M059J (cell line): ENCODE data around the gene SPINK9. TPM values are rescaled to one million over a fixed set of nuclear protein-coding genes. Genes with fewer than 3 reads are reported as not detected.

Experiments used
- DNase-seq: peaks from one replicate; pipeline ENCODE4 v3.0.0-alpha.2; 2012; ENCODE audit warnings: low read depth
- total RNA-seq: library from RNA; depleted of rRNA; stranded (reverse); fragments of >200 nt; shearing (Covaris generic); gene quantifications from 2 replicates; pipeline ENCODE4 v1.2.3, GENCODE V29; 2014; rRNA removed

Gene SPINK9
- total RNA-seq, 1 experiment from 2014 or later: not detected

DNA sequence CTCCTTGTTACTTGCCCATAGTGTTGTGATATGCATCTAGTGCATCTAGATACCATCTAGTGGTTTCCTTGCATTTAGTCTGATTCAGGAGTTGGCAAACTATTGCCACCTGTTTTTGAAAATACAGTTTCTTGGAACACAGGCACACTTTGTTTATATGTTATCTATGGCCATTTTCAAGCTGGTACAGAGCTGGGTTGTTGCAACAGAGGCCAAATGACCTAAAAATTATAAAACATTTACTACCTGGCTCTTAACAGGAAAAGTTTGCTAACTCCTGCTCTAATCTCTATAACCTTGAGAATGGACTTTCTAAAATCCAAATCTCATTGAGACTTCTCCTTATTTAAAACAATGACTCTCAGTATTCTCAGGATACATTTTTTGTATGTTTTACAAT, 29.0 kb downstream of the SPINK9 start:
- DNase-seq: no peak

GRCh38 chr5:148368299-148368698, 32.9 kb downstream of the SPINK9 start:
- DNase-seq: no peak

DNA sequence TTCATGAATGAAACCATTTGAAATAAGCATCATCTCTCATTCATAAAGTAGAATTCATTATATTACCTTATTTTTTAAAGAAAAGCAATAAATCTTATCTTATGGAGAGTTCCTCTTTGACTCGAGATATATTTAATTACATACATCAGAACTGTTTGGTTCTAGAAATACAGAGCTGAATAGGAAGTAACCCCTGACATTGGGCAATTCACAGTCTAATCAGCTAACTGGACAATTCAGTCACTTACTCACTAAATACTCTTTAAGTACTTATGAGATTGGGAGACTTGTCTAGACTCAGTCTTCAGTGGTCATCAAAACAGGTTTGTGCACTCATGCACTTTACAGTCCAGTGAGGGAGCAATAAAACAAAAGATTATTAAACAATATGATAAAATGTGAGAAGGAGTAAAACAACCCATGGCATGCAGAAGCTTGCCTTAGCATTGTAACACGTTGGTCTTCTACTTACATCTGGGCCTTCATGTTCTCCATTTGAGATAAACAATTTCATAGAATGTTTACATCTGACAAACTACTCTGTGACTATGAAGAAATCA, 36.9 kb downstream of the SPINK9 start:
- DNase-seq: no peak

DNA sequence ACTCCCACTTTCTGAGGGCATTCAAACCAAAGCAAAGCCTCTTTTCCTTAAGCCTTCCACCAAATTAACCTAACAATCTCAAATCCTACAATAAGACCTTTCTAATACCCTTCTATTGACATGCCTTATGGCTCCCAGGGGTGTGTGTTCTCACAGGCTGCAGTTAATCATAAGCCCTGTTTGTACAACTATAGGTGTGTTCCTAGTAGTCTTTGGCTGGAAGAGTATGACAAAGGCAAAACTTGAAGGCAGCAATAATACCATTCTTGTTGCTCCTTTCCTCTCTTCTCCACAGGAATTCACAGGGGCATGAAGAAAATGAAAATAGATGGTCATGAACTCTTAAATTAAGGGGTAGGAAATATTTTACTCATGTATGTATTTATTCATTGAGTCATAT, 37.5 kb downstream of the SPINK9 start:
- no peak for DNase-seq

GRCh38 chr5:148374690-148375360, 39.5 kb downstream of the SPINK9 start:
- DNase-seq: peak; percentile 46

GRCh38 chr5:148376198-148376597, 40.8 kb downstream of the SPINK9 start:
- DNase-seq: no peak

DNA sequence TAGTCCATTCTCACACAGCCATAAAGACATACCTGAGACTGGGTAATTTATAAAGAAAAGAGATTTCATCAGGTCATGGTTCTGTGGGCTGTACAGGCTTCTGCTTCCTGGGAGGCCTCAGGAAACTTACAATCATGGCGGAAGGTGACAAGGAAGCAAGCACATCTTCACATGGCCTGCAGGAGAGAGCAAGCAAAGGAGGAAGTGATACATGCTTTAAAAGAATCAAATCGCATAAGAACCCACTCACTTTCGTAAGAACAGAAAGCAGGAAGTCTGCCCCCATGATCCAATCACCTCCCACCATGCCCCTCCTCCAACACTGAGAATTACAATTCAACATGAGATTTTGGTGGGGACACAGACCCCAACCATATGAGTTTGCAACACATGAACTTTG, 43.3 kb downstream of the SPINK9 start:
- DNase-seq: no peak

DNA sequence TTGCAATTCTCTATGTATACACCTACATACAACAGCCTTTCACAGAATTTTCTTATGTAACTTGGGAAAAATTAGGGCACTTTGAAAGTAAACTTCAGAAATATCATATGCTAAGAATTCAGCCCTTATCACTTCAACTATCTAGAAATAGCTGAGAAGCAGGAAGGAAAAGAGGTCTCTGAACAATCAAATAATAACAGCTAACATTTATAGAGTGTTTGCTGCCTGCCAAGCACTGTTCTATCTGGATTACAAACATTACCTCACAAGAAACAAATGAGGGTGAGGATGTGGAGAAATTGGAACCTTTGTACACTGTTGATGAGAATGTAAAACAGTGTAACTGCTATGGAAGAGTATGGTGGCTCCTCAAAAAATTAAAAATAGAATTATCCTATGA, 44.0 kb downstream of the SPINK9 start:
- no peak for DNase-seq

- peak; percentile 9 for DNase-seq
Measured at GRCh38 chr5:148381906-148382305, 46.5 kb downstream of the SPINK9 start.

- DNase-seq: no peak
Measured at GRCh38 chr5:148382961-148383360, 47.6 kb downstream of the SPINK9 start.

DNA sequence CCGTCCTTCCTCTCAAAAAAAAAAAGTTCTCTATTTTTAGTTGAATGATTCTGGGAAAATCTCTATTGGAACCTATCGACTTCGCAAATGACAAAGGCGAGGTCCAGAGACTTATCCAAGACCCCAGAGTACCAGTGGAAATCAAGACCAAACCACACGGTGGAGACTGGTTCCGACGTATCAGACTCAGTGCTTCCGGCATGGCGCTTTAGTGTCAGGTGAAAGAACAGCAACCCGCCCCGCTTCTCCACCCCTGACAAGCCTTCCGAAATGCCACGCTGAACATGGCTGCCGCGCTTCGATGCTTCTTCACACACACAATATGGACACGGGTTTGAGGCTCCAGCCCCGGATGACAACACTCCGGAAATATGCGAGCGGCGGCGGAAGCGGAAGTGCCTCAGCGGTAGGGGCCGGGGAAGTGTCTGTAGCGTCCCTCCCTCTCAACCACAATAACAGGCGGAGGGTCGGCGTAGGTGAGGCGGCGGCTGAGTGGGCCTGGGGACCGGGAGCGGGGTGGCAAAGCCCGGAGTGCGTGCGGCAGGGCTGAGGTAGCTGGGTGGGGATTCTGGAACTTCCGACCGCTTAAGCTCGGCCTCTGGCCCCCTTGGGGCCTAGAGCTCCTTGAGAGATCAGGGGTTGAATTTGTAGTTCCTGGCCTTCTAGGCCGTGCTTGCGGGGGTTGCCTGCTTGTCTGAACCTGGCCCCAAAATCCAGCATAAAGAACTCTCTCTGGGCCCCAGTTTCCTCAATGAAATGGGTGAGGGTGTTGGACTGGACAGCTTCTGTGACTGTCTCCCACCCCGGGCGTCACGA, 48.4 kb downstream of the SPINK9 start, which contains the start of gene FBXO38:
Gene FBXO38 (plus strand): TSS at position 395 of the 816 bp plus-strand sequence. CDS start 10,819 bp downstream, outside the sequence.
- DNase-seq: peak; percentile 97

GRCh38 chr5:148384380-148384737, 49.0 kb downstream of the SPINK9 start:
- DNase-seq: no peak

- no peak for DNase-seq
Measured at GRCh38 chr5:148385094-148385493, 49.7 kb downstream of the SPINK9 start.

DNA sequence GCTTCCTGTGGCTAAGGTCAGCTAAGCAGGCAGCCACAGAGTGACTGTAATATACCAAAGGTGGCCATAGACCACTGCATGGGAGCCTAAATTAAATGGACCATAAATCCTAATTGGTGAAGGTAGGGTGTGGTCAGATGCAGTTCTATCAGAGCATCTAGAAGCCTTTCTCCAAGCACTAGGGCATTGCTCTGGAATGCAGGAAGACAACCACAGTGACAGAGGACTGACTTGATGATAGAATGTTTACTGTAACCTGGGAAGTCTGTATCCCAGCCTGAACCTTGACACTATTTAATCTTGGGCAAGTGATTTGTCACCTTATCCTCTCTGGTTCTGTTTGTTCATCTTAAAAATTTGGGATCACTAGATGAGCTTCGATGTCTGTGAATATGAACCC, 50.7 kb downstream of the SPINK9 start:
- DNase-seq: peak; percentile 56

GRCh38 chr5:148387325-148387724, 52.0 kb downstream of the SPINK9 start:
- peak; percentile 67 for DNase-seq

DNA sequence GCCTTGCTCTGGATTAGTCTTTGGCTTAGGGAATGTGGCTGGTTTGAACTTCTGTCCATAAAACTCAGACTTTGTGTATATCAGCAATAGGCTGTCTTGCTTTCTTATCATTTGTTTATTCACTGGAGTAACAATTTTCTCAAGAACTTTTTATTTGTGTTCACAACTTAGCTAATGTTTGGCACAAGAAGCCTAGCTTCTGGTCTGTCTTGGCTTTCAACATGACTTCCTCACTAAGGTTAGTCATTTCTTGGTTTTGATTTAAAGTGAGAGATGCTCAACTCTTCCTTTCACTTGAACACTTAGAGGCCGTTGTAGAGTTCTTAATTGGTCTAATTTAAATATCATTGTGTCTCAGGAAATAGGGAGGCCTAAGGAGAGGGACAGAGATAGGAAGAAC, 53.3 kb downstream of the SPINK9 start:
- no peak for DNase-seq

Other genes starting within 250 kb of the SPINK9 start
- gene SPINK14, start 167.0 kb upstream of the SPINK9 start, total RNA-seq: not detected in 2 replicates
- gene SPINK6, start 132.5 kb upstream of the SPINK9 start, total RNA-seq: not detected in 2 replicates
- not detected in 2 replicates for gene MARCOL, start 97.0 kb upstream of the SPINK9 start, total RNA-seq
- gene SPINK13, start 66.8 kb upstream of the SPINK9 start, total RNA-seq: not detected in 2 replicates
- gene SPINK7, start 23.1 kb upstream of the SPINK9 start, total RNA-seq: not detected in 2 replicates
- 32.7 and 38.7 TPM in 2 replicates for gene FBXO38, start 48.4 kb downstream of the SPINK9 start, total RNA-seq